Measurements from ENCODE around the gene EEF1AKMT3.

DNA sequence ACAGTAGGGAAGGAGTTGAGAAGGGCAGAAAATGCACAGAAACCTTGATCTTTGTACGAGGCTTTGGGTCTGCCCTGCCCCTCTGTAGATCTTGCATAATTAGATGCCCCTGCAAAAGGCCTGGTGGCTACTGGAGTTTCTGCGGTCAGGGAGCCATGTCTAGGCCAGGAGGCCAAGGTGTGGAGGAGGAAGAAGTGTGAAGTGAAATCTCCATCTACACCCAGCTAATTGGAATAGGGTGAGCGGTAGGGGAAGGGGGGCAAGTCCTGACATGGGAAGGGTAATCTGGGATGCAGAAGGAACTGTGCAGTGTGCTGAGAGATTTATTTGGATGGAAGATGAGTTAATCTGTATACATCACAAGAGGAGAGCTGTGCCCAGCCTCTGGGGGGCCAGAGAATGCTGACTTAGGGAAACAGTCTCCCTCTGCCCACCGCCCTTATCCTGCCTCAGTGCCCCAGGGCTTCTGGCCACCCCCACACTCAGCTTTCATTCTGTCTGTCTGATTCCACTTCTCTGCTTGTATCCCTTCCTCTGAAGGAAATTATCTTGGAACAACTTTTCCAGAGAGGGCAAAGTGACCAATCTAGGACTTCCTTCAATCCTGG lies 10.9 kb upstream of the EEF1AKMT3 start:
- TF ChIP-seq, protein P1, sequence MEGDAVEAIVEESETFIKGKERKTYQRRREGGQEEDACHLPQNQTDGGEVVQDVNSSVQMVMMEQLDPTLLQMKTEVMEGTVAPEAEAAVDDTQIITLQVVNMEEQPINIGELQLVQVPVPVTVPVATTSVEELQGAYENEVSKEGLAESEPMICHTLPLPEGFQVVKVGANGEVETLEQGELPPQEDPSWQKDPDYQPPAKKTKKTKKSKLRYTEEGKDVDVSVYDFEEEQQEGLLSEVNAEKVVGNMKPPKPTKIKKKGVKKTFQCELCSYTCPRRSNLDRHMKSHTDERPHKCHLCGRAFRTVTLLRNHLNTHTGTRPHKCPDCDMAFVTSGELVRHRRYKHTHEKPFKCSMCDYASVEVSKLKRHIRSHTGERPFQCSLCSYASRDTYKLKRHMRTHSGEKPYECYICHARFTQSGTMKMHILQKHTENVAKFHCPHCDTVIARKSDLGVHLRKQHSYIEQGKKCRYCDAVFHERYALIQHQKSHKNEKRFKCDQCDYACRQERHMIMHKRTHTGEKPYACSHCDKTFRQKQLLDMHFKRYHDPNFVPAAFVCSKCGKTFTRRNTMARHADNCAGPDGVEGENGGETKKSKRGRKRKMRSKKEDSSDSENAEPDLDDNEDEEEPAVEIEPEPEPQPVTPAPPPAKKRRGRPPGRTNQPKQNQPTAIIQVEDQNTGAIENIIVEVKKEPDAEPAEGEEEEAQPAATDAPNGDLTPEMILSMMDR (conservative IDR thresholded peaks at IDR 0.05; ENCODE audit: low read depth, low read length): no peak
- TF ChIP-seq EZH2phosphoT487 (IDR thresholded peaks at IDR 0.05; ENCODE audit: borderline replicate concordance, low read length) (no peak), EZH2 (IDR thresholded peaks at IDR 0.05; ENCODE audit: low read length, unreplicated experiment) (no peak)
